ENCODE data around the gene RASGRF1. TPM values are rescaled to one million over a fixed set of nuclear protein-coding genes. Genes with fewer than 3 reads are reported as not detected.
A peak's percentile ranks its signal among the peaks of the same experiment; 100 is the strongest.

RASGRF1 gene
- total and polyA plus RNA-seq, 4 donors = 0.13 to 0.15 TPM; not detected in 2

DNA sequence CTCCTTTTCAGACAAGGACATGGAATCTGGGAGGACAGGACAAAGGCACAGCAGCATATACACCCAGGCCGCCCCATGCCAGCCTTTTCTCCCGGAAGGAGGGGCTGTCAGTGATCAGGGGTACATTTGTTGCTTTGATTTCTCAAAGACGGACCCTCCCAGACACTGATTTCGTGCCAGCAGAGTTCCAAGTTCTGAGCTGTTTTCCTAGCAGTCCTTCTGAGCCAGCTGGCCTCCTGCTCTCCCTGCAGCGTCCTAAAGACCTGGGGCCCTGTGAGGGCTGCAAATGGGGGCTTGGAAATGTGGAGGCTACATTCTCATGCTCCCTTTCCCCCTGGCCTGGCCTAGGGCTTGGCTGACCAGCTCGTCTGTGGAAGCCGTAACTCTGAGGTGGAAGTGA lies 168.1 kb downstream of the RASGRF1 start:
- WGBS, 2 donors = 45 to 48% methylated on average over 7 of the region's 7 CpGs
- H3K4me1 ChIP-seq (ENCODE audit: control insufficient read depth in 1 of 2, insufficient read depth in 2 of 2, low read length in 2 of 2) = no peaks in the 10 kb centered on the region
- H3K27me3 ChIP-seq (ENCODE audit: control insufficient read depth in 1 of 2, insufficient read depth in 2 of 2, low read length in 1 of 2) = no peaks in the 10 kb centered on the region
- no peak for ATAC-seq (ENCODE audit: low FRiP score)
- DNase-seq = no peak
- H3K36me3 ChIP-seq (ENCODE audit: control insufficient read depth in 1 of 2, insufficient read depth in 2 of 2, low read length in 1 of 2) = peaks cover 0 to 16% of the 10 kb centered on the region in 2 donors
- H3K9me3 ChIP-seq (ENCODE audit: control insufficient read depth, low read length) = no peaks in the 10 kb centered on the region
- no peak overlapping the region for H3K4me3 ChIP-seq (ENCODE audit: low read length in 2 of 2)
- H3K27ac ChIP-seq (ENCODE audit: low read depth in 1 of 2, low read length in 2 of 2) = no peak overlapping the region
- intact Hi-C loops (cut with DNase I) = no loop called here

DNA sequence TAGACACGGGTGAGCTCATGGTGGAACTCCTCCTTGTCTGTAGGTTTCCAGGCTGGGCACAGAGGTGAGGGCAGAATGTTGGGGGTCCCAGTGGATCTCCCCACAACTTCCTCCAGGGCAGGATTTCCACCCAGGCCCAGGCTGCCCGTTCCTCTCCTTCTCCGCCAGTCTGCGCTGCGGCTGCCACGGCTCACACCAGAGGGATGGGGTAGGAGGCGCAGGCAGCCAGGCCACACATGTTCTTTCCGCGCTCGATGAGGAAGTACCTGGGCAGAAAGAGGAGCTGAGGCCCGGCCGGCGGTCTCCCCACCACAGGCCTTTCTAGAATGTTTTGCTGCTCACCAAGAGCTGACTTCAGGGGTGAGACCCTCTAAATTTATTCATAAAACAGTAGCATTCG lies 168.6 kb downstream of the RASGRF1 start:
- WGBS, 2 donors = 90 to 91% methylated on average over 14 of the region's 14 CpGs

DNA sequence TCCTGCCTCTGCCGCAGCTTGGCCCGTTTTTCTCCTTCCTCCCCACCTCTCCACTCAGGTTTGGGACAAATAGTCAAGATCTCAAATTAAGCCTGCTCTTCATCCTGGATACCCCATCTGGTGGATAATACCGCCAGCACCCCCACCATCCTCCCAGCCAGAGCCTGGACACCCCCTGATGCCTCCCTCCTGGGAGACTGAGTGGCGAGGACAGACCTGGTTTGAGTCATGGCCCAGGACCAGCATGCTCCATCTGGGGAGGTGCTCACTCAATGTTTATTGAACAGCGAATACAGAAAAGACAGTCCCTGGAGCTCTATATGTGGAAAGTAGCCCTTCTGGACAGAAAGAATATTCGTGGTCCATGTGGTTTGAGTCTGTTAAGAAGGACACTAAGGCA lies 169.1 kb downstream of the RASGRF1 start:
- ATAC-seq (ENCODE audit: low FRiP score) = no peak
- intact Hi-C loops (cut with DNase I) = no loop called here
- H3K27ac ChIP-seq (ENCODE audit: low read depth in 1 of 2, low read length in 2 of 2) = no peak overlapping the region
- WGBS, 2 donors = 80 to 82% methylated on average over 6 of the region's 6 CpGs
- H3K9me3 ChIP-seq (ENCODE audit: control insufficient read depth, low read length) = no peaks in the 10 kb centered on the region
- peaks cover 0 to 13% of the 10 kb centered on the region in 2 donors for H3K36me3 ChIP-seq (ENCODE audit: control insufficient read depth in 1 of 2, insufficient read depth in 2 of 2, low read length in 1 of 2)
- DNase-seq = no peak
- no peak overlapping the region for H3K4me3 ChIP-seq (ENCODE audit: low read length in 2 of 2)
- H3K27me3 ChIP-seq (ENCODE audit: control insufficient read depth in 1 of 2, insufficient read depth in 2 of 2, low read length in 1 of 2) = no peaks in the 10 kb centered on the region
- H3K4me1 ChIP-seq (ENCODE audit: control insufficient read depth in 1 of 2, insufficient read depth in 2 of 2, low read length in 2 of 2) = no peaks in the 10 kb centered on the region

More for the DNA sequence above, 168.6 kb downstream of the RASGRF1 start:
- Histone ChIP-seq H3K36me3 (ENCODE audit: control insufficient read depth in 1 of 2, insufficient read depth in 2 of 2, low read length in 1 of 2) (peaks cover 0 to 14% of the 10 kb centered on the region in 2 donors), H3K27ac (ENCODE audit: low read depth in 1 of 2, low read length in 2 of 2) (no peak overlapping the region), H3K4me3 (ENCODE audit: low read length in 2 of 2) (no peak overlapping the region), H3K4me1 (ENCODE audit: control insufficient read depth in 1 of 2, insufficient read depth in 2 of 2, low read length in 2 of 2) (no peaks in the 10 kb centered on the region), H3K27me3 (ENCODE audit: control insufficient read depth in 1 of 2, insufficient read depth in 2 of 2, low read length in 1 of 2) (no peaks in the 10 kb centered on the region), H3K9me3 (ENCODE audit: control insufficient read depth, low read length) (no peaks in the 10 kb centered on the region)
- ATAC-seq (ENCODE audit: low FRiP score) (no peak), DNase-seq (no peak)
- intact Hi-C loops (cut with DNase I) = no loop called here

DNA sequence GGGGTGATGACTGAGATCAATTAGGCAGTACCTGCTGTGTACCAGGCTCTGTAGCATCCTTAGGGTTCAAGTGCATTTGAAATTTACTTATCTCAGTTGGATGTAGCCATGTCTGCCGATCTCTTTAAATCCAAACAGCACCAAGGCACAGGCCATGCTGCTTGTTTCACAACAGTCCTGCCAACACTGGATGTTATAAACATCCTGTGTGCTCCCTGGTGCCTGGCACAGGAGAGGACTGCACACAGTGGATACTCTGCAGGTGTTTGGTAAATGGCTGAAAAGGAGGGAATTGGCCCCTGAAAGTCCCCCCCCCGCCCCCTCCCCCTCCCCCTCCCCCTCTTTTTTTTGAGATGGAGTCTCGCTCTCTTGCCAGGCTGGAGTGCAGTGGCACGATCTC lies 172.7 kb downstream of the RASGRF1 start:
- H3K4me3 ChIP-seq (ENCODE audit: low read length in 2 of 2) = no peak overlapping the region
- WGBS, 2 donors = 81% methylated on average over 4 of the region's 4 CpGs
- no peak overlapping the region for H3K27ac ChIP-seq (ENCODE audit: low read depth in 1 of 2, low read length in 2 of 2)
- H3K4me1 ChIP-seq (ENCODE audit: control insufficient read depth in 1 of 2, insufficient read depth in 2 of 2, low read length in 2 of 2) = peaks cover 0 to 4% of the 10 kb centered on the region in 2 donors
- intact Hi-C loops (cut with DNase I) = no loop called here
- ATAC-seq (ENCODE audit: low FRiP score) (no peak), DNase-seq (no peak)
- H3K9me3 ChIP-seq (ENCODE audit: control insufficient read depth, low read length) = no peaks in the 10 kb centered on the region
- peaks cover 0 to 11% of the 10 kb centered on the region in 2 donors for H3K36me3 ChIP-seq (ENCODE audit: control insufficient read depth in 1 of 2, insufficient read depth in 2 of 2, low read length in 1 of 2)
- no peaks in the 10 kb centered on the region for H3K27me3 ChIP-seq (ENCODE audit: control insufficient read depth in 1 of 2, insufficient read depth in 2 of 2, low read length in 1 of 2)

DNA sequence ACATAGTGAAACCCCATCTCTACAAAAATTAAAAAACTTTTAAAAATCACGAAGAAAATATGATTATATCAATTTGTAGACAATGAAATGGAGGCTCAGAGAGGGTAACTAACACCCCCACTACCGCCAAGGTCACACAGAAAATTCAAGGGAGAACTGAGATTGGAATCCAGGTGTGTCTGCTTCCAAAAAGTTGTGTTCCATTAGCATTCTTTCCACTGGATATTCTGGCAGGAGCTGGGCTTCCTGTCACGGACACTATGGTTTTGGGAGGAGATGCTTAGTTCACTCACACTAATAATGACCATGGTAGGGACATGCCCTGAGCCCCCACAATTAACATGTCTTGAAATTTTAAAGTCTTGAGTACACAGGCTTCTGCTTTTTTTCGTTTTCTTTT lies 174.5 kb downstream of the RASGRF1 start:
- 63 to 70% methylated on average over 4 of the region's 4 CpGs for WGBS, 2 donors
- Histone ChIP-seq H3K27ac (ENCODE audit: low read depth in 1 of 2, low read length in 2 of 2) (no peak overlapping the region), H3K4me1 (ENCODE audit: control insufficient read depth in 1 of 2, insufficient read depth in 2 of 2, low read length in 2 of 2) (peaks cover 0 to 4% of the 10 kb centered on the region in 2 donors), H3K9me3 (ENCODE audit: control insufficient read depth, low read length) (no peaks in the 10 kb centered on the region), H3K4me3 (ENCODE audit: low read length in 2 of 2) (no peak overlapping the region), H3K36me3 (ENCODE audit: control insufficient read depth in 1 of 2, insufficient read depth in 2 of 2, low read length in 1 of 2) (peaks cover 0 to 2% of the 10 kb centered on the region in 2 donors), H3K27me3 (ENCODE audit: control insufficient read depth in 1 of 2, insufficient read depth in 2 of 2, low read length in 1 of 2) (no peaks in the 10 kb centered on the region)
- intact Hi-C loops (cut with DNase I) = no loop called here
- ATAC-seq (ENCODE audit: low FRiP score) = no peak
- no peak for DNase-seq

DNA sequence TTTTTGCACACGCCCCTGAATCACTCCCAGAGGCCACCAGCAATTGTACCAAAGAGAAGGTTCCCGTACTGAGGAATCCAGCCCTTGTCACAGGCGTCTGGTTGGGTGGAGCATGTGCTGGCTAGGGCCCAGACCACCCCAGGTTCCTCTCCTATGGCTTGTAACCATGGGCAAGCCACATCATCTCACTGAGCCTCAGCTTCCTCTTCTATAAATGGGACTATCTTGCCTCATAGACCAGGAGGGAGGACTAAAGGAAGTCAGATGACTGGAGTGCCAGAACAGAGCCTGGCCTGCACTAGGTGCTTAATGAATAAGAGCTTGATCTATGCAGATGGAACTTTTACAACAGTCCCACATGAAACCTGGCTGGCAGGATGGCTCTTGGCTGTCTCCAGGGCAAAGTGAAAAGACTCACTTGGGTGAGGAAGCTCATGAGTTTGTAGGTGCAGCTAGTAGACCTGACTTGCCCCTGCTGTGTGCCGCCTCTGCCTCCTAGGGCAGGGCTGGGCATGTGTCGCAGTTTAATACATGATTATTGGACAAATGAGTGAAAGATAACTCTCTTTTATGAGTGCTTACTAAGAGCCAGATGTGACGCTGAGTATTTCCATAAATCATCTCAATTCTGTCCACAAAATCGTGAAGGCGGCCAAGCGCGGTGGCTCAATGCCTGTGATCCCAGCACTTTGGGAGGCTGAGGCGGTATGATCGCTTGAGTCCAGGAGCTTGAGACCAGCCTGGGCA lies 175.1 kb downstream of the RASGRF1 start:
- peaks cover 0 to 4% of the 10 kb centered on the region in 2 donors for H3K4me1 ChIP-seq (ENCODE audit: control insufficient read depth in 1 of 2, insufficient read depth in 2 of 2, low read length in 2 of 2)
- no peaks in the 10 kb centered on the region for H3K27me3 ChIP-seq (ENCODE audit: control insufficient read depth in 1 of 2, insufficient read depth in 2 of 2, low read length in 1 of 2)
- peaks cover 0 to 2% of the 10 kb centered on the region in 2 donors for H3K36me3 ChIP-seq (ENCODE audit: control insufficient read depth in 1 of 2, insufficient read depth in 2 of 2, low read length in 1 of 2)
- H3K4me3 ChIP-seq (ENCODE audit: low read length in 2 of 2) = no peak overlapping the region
- intact Hi-C loops (cut with DNase I) = no loop called here
- ATAC-seq (ENCODE audit: low FRiP score) = peak; percentile 65
- 58 to 71% methylated on average over 12 of the region's 12 CpGs for WGBS, 2 donors
- H3K27ac ChIP-seq (ENCODE audit: low read depth in 1 of 2, low read length in 2 of 2) = peak overlapping the region in 1 of 2 donors; percentile 22
- peak in 1 of 2 donors; percentile 89 for DNase-seq
- no peaks in the 10 kb centered on the region for H3K9me3 ChIP-seq (ENCODE audit: control insufficient read depth, low read length)

DNA sequence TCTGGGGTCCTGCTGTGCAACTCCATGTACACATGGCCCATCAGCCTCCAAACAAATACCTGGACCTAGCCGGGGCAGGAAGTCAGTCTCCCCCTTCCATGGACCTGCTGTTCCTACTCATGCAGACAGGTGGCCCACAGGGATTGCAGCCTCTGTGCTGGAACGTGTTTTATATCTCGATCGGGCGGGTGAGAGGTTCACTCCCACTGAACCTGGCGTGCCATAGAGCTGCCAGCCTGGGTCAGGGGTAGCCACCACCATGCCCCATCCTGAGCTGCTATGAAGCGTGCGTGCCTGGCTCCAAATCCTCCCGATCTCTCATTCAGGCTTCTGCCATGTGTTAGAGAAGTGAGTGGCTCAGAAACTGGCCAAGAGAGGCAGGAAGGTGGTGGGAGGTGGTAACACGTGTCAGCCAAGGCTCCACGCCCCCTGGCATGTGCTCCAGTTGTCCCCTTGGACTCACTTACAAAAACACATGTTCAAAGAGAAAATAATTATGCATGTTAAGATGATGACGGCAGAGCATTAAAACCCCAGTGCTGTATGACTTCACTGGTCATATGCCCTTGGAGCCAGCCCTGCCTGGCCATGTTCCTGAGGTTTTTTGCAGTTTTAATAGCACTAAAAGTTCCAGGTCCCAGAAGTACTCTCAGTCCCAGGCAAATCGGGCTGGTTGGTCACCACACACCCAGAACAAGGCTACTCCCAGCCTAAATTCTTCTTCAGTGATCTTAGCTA lies 176.4 kb downstream of the RASGRF1 start:
- Histone ChIP-seq H3K36me3 (ENCODE audit: control insufficient read depth in 1 of 2, insufficient read depth in 2 of 2, low read length in 1 of 2) (peaks cover 0 to 2% of the 10 kb centered on the region in 2 donors), H3K4me1 (ENCODE audit: control insufficient read depth in 1 of 2, insufficient read depth in 2 of 2, low read length in 2 of 2) (peaks cover 0 to 4% of the 10 kb centered on the region in 2 donors), H3K27me3 (ENCODE audit: control insufficient read depth in 1 of 2, insufficient read depth in 2 of 2, low read length in 1 of 2) (no peaks in the 10 kb centered on the region), H3K4me3 (ENCODE audit: low read length in 2 of 2) (no peak overlapping the region), H3K9me3 (ENCODE audit: control insufficient read depth, low read length) (no peaks in the 10 kb centered on the region), H3K27ac (ENCODE audit: low read depth in 1 of 2, low read length in 2 of 2) (peak overlapping the region in 1 of 2 donors; percentile 72)
- ATAC-seq (ENCODE audit: low FRiP score) (peak; percentile 84), DNase-seq (peak; percentile 70 to 90)
- WGBS, 2 donors = 12% methylated on average over 13 of the region's 13 CpGs
- intact Hi-C loops (cut with DNase I) = loop anchor here (5.0 kb wide), 2 partner anchors 63 to 68 kb away; no protein-coding TSS in a partner anchor

DNA sequence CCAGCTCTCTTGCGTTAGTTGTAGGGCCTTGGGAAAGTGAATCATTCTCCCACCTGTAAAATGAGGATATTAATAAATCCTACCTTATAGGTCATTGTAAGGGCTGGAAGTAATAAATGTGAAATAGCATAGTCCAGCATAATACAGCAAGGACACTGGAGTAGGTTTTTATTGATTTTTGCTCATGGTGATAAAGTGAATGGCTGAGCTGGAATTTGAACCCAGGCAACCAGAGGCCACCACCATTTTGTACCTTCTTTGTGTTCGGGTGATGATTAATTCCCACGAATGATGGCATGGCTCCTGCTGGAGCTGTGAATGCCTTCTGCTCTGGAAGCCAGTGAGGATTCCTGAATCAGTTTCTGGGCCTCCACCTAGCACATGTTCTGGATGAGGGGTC lies 177.6 kb downstream of the RASGRF1 start:
- WGBS, 2 donors = 68 to 69% methylated on average over 3 of the region's 3 CpGs
- peak overlapping the region in 1 of 2 donors; percentile 20 for H3K27ac ChIP-seq (ENCODE audit: low read depth in 1 of 2, low read length in 2 of 2)
- H3K27me3 ChIP-seq (ENCODE audit: control insufficient read depth in 1 of 2, insufficient read depth in 2 of 2, low read length in 1 of 2) = no peaks in the 10 kb centered on the region
- no peaks in the 10 kb centered on the region for H3K9me3 ChIP-seq (ENCODE audit: control insufficient read depth, low read length)
- peaks cover 0 to 4% of the 10 kb centered on the region in 2 donors for H3K4me1 ChIP-seq (ENCODE audit: control insufficient read depth in 1 of 2, insufficient read depth in 2 of 2, low read length in 2 of 2)
- peaks cover 3 to 4% of the 10 kb centered on the region in 2 donors for H3K36me3 ChIP-seq (ENCODE audit: control insufficient read depth in 1 of 2, insufficient read depth in 2 of 2, low read length in 1 of 2)
- no peak for ATAC-seq (ENCODE audit: low FRiP score)
- intact Hi-C loops (cut with DNase I) = loop anchor here (5.0 kb wide), 2 partner anchors 64 to 69 kb away; no protein-coding TSS in a partner anchor
- DNase-seq = no peak
- H3K4me3 ChIP-seq (ENCODE audit: low read length in 2 of 2) = no peak overlapping the region

Measured in aorta (tissue), 5 donors.